C1 segment of cervical spinal cord (tissue), 14 donors: ENCODE results near the gene TNNI3K.

Experiments used
- DNase-seq, 14 donors: peaks; one replicate each; lab custom pipeline; 2025; lab: John Stamatoyannopoulos, UW

Gene TNNI3K

GRCh38 chr1:74571493-74571800 lies 336.3 kb downstream of the TNNI3K start:
- DNase-seq, result no peak

GRCh38 chr1:74571891-74572290 lies 336.7 kb downstream of the TNNI3K start:
- DNase-seq, result no peak

- DNase-seq, result no peak
These were observed 342.9 kb downstream of the TNNI3K start for GRCh38 chr1:74578101-74578500.

GRCh38 chr1:74579425-74579824 lies 344.2 kb downstream of the TNNI3K start:
- no peak for DNase-seq

- no peak for DNase-seq
These were observed 348.2 kb downstream of the TNNI3K start for GRCh38 chr1:74583397-74583796.

- DNase-seq, result no peak
These were observed 349.0 kb downstream of the TNNI3K start for GRCh38 chr1:74584185-74584584.

GRCh38 chr1:74586253-74586897 lies 351.2 kb downstream of the TNNI3K start:
- no peak for DNase-seq

GRCh38 chr1:74587888-74588287 lies 352.7 kb downstream of the TNNI3K start:
- DNase-seq, result no peak

- DNase-seq, result no peak
These were observed 355.1 kb downstream of the TNNI3K start for GRCh38 chr1:74590288-74590687.

GRCh38 chr1:74591949-74592348 lies 356.8 kb downstream of the TNNI3K start:
- DNase-seq, result no peak

GRCh38 chr1:74592580-74593355 lies 357.6 kb downstream of the TNNI3K start:
- peak in 2 of 14 donors; percentile 1 to 9 for DNase-seq
